HG03342 (cell line): ENCODE measurements around the gene CCDC120.

ENCODE experiments used
- ATAC-seq: cut with Tn5 transposase; IDR thresholded peaks from one replicate; pipeline ENCODE4 v1.9.1; 2021; ENCODE audit warnings: mild to moderate bottlenecking, moderate library complexity; ENCODE audit not compliant: unreplicated experiment

The CCDC120 gene

GRCh38 chrX:49100704-49101628 is 42.2 kb downstream of the CCDC120 start:
- peak; percentile 93 for ATAC-seq

- ATAC-seq: no peak
These were observed 42.8 kb downstream of the CCDC120 start for GRCh38 chrX:49101629-49101984.

- ATAC-seq: no peak
These were observed 43.4 kb downstream of the CCDC120 start for GRCh38 chrX:49102190-49102589.

- ATAC-seq: no peak
These were observed 44.8 kb downstream of the CCDC120 start for GRCh38 chrX:49103637-49104036.

- no peak for ATAC-seq
These were observed 47.5 kb downstream of the CCDC120 start for GRCh38 chrX:49106296-49106695.

- no peak for ATAC-seq
These were observed 48.1 kb downstream of the CCDC120 start for GRCh38 chrX:49106930-49107329.

- ATAC-seq: no peak
These were observed 49.8 kb downstream of the CCDC120 start for GRCh38 chrX:49108641-49109040.

- no peak for ATAC-seq
These were observed 51.6 kb downstream of the CCDC120 start for GRCh38 chrX:49110417-49110816.

- ATAC-seq: no peak
These were observed 53.0 kb downstream of the CCDC120 start for GRCh38 chrX:49111791-49112190.

- no peak for ATAC-seq
These were observed 57.3 kb downstream of the CCDC120 start for GRCh38 chrX:49116076-49116475.

- ATAC-seq: no peak
These were observed 57.9 kb downstream of the CCDC120 start for GRCh38 chrX:49116716-49117115.

GRCh38 chrX:49117581-49117980 is 58.8 kb downstream of the CCDC120 start:
- ATAC-seq: no peak
